HG02798 (cell line): ENCODE data around the gene GTF2H1.
"Not testable (repeated sequence)": the region's sequence is repeated elsewhere in the genome, so short reads cannot be mapped to it uniquely, and the experiment has no call there.

Experiments
- ATAC-seq: cut with Tn5 transposase; IDR thresholded peaks from one replicate; pipeline ENCODE4 v1.9.1; 2021; ENCODE audit warnings: mild to moderate bottlenecking; ENCODE audit not compliant: unreplicated experiment, poor library complexity

GTF2H1 gene

GRCh38 chr11:18369398-18369797 is 47.0 kb downstream of the GTF2H1 start:
- no peak for ATAC-seq

- no peak for ATAC-seq
Measured at GRCh38 chr11:18371279-18371678, 48.9 kb downstream of the GTF2H1 start.

- no peak for ATAC-seq
Measured at GRCh38 chr11:18372201-18372600, 49.8 kb downstream of the GTF2H1 start.

GRCh38 chr11:18374956-18375355 is 52.6 kb downstream of the GTF2H1 start:
- no peak for ATAC-seq

DNA sequence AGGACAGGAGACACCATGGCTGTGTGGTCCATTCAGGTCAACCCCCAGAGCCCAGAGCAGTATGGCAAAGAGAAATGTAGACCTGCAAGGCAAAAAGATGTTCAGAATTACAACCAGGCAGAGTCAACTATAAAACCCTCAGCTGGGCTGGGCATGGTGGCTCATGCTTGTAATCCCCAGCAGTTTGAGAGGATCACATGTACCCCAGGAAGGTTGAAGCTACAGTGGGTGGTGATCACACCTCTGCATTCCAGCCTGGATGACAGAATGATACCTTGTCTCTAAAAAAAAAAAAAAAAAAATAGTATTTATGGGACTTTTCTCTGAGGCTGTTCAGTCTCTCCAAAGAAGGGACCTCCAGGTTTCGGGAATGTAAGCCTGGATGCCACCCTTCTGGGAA is 53.6 kb downstream of the GTF2H1 start:
- no peak for ATAC-seq

DNA sequence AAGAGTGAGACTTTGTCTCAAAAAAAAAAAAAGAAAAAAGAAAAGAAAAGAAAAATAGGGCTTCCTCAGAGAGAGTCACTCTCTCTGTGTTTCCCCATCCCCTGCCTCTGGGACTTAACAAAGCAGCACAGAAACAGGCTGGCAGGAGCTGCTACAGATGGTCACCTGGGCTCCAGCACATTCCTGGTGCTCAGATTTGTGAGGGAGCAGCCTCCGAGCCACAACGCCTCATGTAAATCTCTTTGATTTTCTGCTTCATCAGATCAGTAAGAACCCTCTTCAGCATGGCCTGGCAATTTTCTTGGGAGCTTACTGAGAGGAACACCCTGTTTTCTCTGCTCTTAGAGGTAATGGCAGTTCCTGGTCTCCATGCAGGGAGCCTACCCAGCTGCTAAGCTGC is 56.8 kb downstream of the GTF2H1 start:
- no peak for ATAC-seq

GRCh38 chr11:18383388-18384156 is 61.2 kb downstream of the GTF2H1 start:
- peak; percentile 86 for ATAC-seq

DNA sequence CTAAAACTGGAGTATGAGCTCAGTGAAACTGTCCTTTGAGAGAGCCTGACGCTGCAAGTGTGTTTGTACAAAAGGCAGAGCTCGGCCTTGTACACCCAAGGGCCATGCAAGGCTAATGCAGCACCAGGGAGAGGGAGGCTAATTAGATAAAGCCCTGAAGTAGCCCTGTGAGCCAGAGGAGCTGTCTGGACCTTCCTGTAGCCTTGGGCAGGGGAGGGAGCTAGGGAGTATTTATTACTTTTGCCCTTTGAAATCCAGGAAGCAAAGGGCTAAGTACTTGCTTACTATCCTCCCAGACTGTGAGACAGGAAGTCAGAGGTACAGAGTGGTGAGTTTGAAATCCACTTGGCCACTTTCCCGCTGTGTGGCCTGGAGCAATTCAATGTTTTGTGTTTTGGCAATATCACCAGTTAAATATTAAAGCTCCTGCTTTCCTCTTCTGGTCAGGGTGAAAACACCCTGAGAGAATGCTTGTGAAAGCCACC is 61.8 kb downstream of the GTF2H1 start:
- peak; percentile 36 for ATAC-seq

DNA sequence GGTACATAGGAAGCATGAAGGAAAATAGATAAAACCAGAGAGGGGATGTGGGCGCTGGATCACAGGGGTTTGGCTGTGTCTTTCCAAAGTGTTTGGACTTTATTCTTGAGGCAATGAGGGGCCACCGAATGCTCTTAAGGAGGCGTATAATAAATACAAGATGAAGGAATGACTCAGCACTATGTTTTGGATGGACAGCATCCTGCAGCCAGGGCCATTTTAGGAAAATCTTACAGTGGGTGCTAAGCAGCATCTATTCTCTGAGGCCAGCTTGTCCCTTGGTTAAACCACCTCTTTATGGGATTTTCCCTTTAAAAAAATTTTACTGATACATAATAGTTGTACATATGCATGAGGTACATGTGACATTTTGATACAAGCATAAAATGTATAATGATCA is 67.7 kb downstream of the GTF2H1 start:
- no peak for ATAC-seq

GRCh38 chr11:18392434-18393321 is 70.3 kb downstream of the GTF2H1 start:
- no peak for ATAC-seq

GRCh38 chr11:18393581-18394274 is 71.4 kb downstream of the GTF2H1 start:
- ATAC-seq, result no peak

GRCh38 chr11:18394275-18394927 is 72.0 kb downstream of the GTF2H1 start, which contains the start of gene LDHA:
Gene LDHA (plus strand): TSS chr11:18394563. CDS start chr11:18396843, 2,280 bp downstream.
- peak; percentile 78 for ATAC-seq

DNA sequence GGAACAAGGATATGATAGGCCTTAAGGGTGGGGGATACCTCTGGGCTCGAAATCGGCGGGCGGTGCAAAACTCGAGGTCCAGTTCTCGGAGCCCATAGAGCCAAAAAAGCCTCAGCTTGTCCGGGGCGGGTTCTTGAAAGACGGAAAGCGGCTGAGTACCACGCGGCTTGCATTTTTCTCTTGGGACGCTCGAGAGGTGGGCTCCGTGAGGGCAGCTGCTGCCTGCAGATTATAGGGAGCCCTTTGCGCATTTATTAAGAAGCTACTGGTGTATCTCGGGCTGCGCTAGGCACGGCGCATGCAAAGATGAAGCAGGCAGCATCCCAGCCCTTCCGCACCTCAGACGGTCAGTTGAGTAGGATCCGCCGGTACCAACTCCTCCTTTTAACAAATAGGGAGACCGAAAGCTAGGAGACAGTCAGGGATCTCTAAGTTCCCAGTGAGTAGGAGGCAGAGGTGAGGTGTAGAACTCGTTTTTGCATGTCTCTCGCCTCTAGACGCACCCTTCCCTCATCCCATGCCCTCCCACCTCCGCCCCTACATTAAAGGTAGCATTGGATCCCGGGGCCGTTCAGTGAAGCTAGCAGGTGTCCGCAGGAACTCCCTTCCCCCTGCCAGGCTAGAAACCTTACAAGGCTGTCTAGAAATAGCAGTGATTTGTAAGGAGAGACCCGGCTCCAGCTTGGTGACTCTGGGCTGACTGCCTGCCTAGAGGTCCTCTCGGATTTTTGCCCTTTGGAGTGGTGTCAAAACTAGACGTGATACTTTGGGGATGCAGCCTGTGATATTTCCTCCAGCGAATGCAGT is 72.8 kb downstream of the GTF2H1 start:
- ATAC-seq, result no peak

DNA sequence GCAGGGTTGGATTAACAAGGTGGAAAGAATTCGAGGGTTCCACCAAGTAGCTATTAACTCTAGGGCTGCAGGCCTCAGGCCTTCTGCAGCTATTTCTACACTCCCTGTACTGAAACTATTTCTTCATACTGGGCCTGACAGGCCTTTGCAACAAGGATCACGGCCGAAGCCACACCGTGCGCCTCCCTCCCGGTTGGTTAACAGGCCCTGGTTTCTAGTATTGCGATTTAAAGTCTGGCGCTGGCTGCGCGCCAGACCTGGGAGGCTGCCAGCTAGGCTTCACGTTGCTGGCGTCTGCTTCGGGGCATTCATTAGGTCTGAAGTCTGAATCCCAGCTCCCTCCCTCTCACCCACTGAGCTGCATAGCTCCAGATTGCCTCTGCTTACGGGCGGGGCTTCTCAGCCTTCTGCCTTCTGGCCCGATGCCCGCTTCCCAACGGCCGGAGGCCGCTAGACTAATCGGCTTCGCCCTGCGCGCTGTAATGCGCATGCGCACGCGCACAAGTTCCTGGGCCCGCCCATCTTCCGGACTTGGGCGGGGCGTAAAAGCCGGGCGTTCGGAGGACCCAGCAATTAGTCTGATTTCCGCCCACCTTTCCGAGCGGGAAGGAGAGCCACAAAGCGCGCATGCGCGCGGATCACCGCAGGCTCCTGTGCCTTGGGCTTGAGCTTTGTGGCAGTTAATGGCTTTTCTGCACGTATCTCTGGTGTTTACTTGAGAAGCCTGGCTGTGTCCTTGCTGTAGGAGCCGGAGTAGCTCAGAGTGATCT is 73.6 kb downstream of the GTF2H1 start:
- peak; percentile 71 for ATAC-seq

- no peak for ATAC-seq
Measured at GRCh38 chr11:18397921-18398320, 75.6 kb downstream of the GTF2H1 start.

- not testable (repeated sequence) for ATAC-seq
Measured at GRCh38 chr11:18401077-18401476, 78.7 kb downstream of the GTF2H1 start.

DNA sequence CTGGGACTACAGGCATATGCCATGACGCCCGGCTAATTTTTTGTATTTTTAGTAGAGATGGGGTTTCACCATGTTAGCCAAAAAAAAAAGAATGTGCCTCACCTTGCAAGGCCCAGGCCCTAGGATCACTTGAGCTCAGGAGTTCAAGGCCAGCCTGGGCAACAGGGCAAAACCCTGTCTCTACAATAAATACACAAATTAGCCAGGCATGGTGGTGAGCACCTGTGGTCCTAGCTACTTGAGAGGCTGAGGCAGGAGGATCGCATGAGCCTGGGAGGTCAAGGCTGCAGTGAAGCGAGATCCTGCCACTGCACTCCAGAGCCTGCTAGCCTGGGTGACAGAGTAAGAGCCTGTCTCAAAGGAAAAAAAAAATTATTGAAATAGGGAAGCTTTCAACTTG is 81.7 kb downstream of the GTF2H1 start:
- no peak for ATAC-seq

DNA sequence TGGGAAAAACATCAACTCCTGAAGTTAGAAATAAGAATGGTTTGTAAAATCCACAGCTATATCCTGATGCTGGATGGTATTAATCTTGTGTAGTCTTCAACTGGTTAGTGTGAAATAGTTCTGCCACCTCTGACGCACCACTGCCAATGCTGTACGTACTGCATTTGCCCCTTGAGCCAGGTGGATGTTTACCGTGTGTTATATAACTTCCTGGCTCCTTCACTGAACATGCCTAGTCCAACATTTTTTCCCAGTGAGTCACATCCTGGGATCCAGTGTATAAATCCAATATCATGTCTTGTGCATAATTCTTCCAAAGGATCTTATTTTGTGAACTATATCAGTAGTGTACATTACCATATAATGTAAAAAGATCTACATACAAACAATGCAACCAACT is 85.0 kb downstream of the GTF2H1 start:
- ATAC-seq, result not testable (repeated sequence)
